Brain microvascular endothelial cell (primary cell): ENCODE results near the gene CADPS.

Experiments used
- DNase-seq: peaks from one replicate; pipeline ENCODE4 v3.0.0-alpha.2; 2020
- H3K27ac ChIP-seq: fragments of 250-450 bp; sonication (Bioruptor Pico); 2 replicates; pipeline ENCODE4 v1.5.1; 2020; ENCODE audit warnings: mild to moderate bottlenecking, moderate library complexity
- H3K27me3 ChIP-seq: fragments of 250-450 bp; sonication (Bioruptor Pico); replicated peaks from 2 replicates; pipeline ENCODE4 v1.5.1; 2020; ENCODE audit warnings: mild to moderate bottlenecking
- H3K36me3 ChIP-seq: fragments of 250-450 bp; sonication (Bioruptor Pico); replicated peaks from 2 replicates; pipeline ENCODE4 v1.5.1; 2020; ENCODE audit warnings: mild to moderate bottlenecking
- H3K4me3 ChIP-seq: 2 replicates; pipeline ENCODE4 v1.5.1; 2011; ENCODE audit warnings: low read depth, mild to moderate bottlenecking, control low read depth, low read length, moderate library complexity
- in situ Hi-C: cut with HindIII; loops from 2 replicates; pipeline ENCODE4 v1.10.0; 2017; ENCODE audit warnings: low sequenced_read_pairs, low pct_ligation_motif_present
- TF ChIP-seq, protein P1 (sequence below): IDR thresholded peaks from 2 replicates; pipeline ENCODE4 v1.5.1; 2011; ENCODE audit warnings: low read depth, mild to moderate bottlenecking, moderate library complexity, low read length, control low read depth, inconsistent platforms; ENCODE audit errors: missing control alignments

CADPS gene

DNA sequence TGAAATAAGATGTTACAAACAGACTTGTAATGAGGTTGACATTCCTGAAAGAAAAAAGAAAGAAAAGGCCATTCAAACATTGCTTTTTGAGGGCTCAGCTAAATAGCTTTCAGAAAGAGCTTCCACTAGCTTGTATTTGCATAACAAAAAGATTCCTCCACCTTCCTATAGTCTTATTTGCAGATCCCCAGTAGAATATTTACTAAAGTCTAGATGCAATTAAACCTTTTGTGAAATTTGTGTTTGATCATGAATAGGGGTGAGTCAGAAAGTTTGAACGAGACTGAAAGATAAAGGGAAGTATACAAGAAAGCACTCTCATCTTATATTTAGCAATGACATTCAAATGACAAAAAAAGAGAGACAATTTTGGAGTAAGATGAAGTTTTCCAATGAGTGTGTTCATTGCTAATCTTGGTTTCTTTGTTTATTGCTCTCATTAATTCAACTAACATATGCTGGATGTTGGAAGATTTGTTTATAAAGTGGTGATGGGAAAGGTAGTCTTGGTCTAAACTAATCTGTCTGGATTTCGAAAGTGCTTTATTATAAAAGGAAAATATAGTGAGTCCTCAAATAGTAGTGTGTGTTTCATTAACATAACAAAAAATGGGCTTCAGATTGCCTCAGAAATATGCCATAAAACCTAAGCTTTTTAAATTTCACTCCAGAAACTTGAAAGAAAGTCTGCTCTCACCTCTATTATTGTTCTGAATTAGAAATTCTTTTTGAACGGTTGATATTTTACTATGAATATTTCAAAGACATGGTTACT is 9.1 kb upstream of the CADPS start:
- in situ Hi-C loops = no loop called here
- no peaks in the 10 kb centered on the region for H3K36me3 ChIP-seq
- H3K27me3 ChIP-seq = no peaks in the 10 kb centered on the region
- no peak overlapping the region for H3K27ac ChIP-seq
- no peak for DNase-seq
- TF ChIP-seq, protein P1, sequence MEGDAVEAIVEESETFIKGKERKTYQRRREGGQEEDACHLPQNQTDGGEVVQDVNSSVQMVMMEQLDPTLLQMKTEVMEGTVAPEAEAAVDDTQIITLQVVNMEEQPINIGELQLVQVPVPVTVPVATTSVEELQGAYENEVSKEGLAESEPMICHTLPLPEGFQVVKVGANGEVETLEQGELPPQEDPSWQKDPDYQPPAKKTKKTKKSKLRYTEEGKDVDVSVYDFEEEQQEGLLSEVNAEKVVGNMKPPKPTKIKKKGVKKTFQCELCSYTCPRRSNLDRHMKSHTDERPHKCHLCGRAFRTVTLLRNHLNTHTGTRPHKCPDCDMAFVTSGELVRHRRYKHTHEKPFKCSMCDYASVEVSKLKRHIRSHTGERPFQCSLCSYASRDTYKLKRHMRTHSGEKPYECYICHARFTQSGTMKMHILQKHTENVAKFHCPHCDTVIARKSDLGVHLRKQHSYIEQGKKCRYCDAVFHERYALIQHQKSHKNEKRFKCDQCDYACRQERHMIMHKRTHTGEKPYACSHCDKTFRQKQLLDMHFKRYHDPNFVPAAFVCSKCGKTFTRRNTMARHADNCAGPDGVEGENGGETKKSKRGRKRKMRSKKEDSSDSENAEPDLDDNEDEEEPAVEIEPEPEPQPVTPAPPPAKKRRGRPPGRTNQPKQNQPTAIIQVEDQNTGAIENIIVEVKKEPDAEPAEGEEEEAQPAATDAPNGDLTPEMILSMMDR = no peak
- H3K4me3 ChIP-seq = no peak overlapping the region

DNA sequence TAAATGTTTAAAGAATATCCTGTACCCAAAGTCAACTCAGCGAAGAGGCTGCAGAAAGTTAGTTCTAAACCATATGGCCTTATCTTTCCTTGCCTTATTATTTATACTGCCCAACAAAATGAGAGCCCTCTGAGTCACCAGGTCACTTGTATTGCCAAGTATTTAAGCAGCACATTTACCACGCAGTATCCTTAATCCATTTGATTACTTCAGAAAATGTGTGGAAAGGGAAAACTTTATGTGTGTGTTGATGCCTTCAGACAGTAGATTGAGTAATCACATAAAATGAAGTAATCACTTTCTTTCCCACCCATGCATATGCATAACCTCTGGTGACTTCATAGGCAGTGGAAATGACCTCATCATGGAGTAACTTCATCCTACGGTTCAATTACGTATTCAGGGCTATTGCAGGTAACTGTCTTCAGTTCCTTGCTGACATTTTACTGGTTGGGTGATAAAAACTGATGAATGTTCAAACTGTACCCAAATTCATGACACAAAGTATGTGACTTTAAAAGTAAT is 7.5 kb upstream of the CADPS start:
- H3K27ac ChIP-seq = no peak overlapping the region
- no peak for DNase-seq
- H3K27me3 ChIP-seq = no peaks in the 10 kb centered on the region
- no peak overlapping the region for H3K4me3 ChIP-seq
- no peaks in the 10 kb centered on the region for H3K36me3 ChIP-seq
- TF ChIP-seq, protein P1 = no peak
- in situ Hi-C loops = no loop called here

DNA sequence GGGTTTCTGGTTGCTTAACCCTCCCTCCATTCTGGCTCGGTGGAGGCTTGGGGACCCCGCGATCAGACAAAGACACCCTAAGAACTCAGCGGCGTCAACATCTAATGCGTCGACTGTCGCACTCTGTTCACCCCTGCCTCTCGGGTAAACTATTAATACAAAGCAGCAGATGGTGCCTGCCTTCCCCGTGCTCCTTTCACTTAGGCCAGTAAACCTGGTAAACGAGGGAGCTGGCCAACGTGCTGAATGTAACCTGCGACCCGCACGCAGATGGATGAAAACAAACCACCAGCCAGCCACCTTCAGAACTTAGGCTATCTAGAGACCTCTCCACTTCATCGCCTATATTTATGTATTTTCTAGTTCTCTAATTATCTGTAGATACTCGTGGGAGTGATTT is 848 bp upstream of the CADPS start:
- Histone ChIP-seq H3K27me3 (peaks cover 29% of the 10 kb centered on the region), H3K27ac (no peak overlapping the region), H3K4me3 (no peak overlapping the region), H3K36me3 (no peaks in the 10 kb centered on the region)
- in situ Hi-C loops = no loop called here
- TF ChIP-seq, protein P1 = no peak
- peak; percentile 42 for DNase-seq

DNA sequence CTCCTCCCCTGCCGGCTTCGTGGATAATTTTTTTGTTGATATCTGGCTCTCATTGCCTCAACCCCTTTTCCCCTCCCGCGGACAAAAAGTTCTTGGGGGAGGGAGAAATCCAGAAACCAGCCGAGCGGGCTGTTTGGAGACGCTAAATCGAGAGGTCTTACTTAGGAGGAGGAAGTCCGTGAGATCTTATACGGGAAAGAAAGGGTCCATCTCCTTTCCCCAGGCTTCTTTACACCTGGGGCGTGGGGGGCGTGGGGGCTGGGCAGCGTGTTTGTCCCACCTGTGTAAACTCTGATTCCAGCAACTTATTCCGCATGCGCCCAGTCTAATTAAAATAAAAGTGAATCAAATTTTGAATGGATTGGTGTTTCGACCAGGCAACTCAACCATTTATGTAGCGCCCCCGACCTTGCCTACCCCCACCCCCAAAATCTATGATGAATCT is 364 bp upstream of the CADPS start:
- Histone ChIP-seq H3K27ac (no peak overlapping the region), H3K27me3 (peaks cover 29% of the 10 kb centered on the region), H3K4me3 (no peak overlapping the region), H3K36me3 (no peaks in the 10 kb centered on the region)
- in situ Hi-C loops = no loop called here
- TF ChIP-seq, protein P1 = no peak
- no peak for DNase-seq

DNA sequence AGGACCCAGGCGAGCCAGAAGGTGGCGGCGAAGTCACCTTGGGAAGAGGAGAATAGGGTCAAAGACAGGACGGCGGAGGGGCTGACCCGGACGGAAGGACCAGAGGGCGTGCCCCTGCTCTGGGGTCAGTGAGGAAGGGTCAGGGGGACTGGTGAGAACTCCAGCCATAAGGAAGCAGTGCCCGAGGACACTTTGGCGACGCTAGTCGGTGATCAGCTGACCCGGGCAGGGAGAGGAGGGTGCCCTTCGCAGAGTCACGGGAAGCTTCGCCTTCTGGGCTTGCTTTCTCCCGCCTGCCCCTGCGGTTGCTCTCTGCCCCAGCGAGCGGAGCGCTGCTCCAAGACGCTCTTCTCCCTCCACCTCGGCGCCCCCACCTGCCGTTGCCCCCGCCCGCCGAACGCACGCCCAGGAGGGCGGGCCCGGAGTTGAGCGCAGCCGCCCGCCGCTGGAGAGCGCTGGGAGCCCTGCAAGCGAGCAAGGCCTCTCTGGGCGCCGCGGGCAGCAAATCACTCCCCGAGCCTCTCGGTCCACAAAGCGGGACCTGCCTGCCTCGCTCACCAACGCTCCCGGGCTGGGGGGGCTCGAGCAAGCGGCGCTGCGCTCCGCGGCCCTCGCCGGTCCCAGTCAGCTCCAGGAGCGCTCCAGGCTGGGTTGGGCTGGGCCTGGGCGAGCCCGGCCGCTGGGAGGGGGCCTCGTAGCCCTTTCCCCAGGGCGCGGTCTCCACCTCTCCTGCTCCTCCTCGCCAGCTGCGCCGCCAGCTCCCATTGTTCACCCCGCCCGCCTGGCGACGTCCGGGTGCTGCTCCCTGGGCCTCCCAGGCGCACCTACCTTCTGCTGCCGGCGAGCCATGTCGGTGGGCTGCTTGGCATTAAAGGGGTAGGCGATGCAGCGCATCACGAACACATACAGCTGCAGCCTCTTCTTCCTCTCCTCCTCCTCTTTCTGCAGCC is 1.2 kb downstream of the CADPS start:
- in situ Hi-C loops = no loop called here
- DNase-seq = no peak
- Histone ChIP-seq H3K4me3 (peak overlapping the region; percentile 23), H3K27me3 (peaks cover 29% of the 10 kb centered on the region), H3K27ac (no peak overlapping the region), H3K36me3 (no peaks in the 10 kb centered on the region)
- TF ChIP-seq, protein P1 = no peak
